Activated T-helper 1 cell treated with anti-CD3 and anti-CD28 coated beads, Interleukin-12 subunit alpha, Interleukin-12 subunit beta, Interleukin-2, Interleukin-4 antibody, amounts not matched to agents 30 ng/mL and 10 ng/mL and 1 ng/mL, durations not matched to agents 14 hours and 24 hours and 36 hours (primary cell): ENCODE measurements around the gene ZFR2. TPM values are rescaled to one million over a fixed set of nuclear protein-coding genes. Genes with fewer than 3 reads are reported as not detected.

Experiments
- DNase-seq: peaks from one replicate; pipeline ENCODE4 v3.0.0; 2021; ENCODE audit warnings: low spot score
- H3K27ac Mint-ChIP-seq: one replicate; pipeline ENCODE4 v1.8.0; 2021; ENCODE audit warnings: mild to moderate bottlenecking, mixed read lengths
- H3K27me3 Mint-ChIP-seq: one replicate; pipeline ENCODE4 v1.8.0; 2022; ENCODE audit warnings: mild to moderate bottlenecking, moderate library complexity, mixed read lengths; ENCODE audit not compliant: insufficient read depth
- H3K36me3 Mint-ChIP-seq: one replicate; pipeline ENCODE4 v1.8.0; 2021; ENCODE audit warnings: low read depth, mixed read lengths
- H3K4me1 Mint-ChIP-seq: one replicate; pipeline ENCODE4 v1.8.0; 2021; ENCODE audit warnings: low read depth, mixed read lengths
- H3K4me3 Mint-ChIP-seq: one replicate; pipeline ENCODE4 v1.8.0; 2021; ENCODE audit warnings: mild to moderate bottlenecking, moderate library complexity, mixed read lengths
- H3K9me3 Mint-ChIP-seq: one replicate; pipeline ENCODE4 v1.8.0; 2021; ENCODE audit warnings: mixed read lengths
- intact Hi-C: fragments of 100-400 bp; cut with micrococcal nuclease; formaldehyde crosslinking; loops from one replicate; pipeline ENCODE4 v1.15.1; 2024
- total RNA-seq: library from RNA; stranded (reverse); gene quantifications from 2 replicates; pipeline ENCODE4 v1.2.3, GENCODE V29; 2022

Gene ZFR2
- total RNA-seq, 1 donor from 2014 or later: 0.39 TPM

- H3K4me1 Mint-ChIP-seq: peaks cover 41% of the 10 kb centered on the region
- no peaks in the 10 kb centered on the region for H3K27me3 Mint-ChIP-seq
- H3K4me3 Mint-ChIP-seq: peak overlapping the region; percentile 5
- peaks cover 4% of the 10 kb centered on the region for H3K36me3 Mint-ChIP-seq
- no peak for DNase-seq
- H3K27ac Mint-ChIP-seq: peak overlapping the region; percentile 97
- H3K9me3 Mint-ChIP-seq: peaks cover 3% of the 10 kb centered on the region
- intact Hi-C loops: no loop called here
These were observed 55.1 kb downstream of the ZFR2 start for GRCh38 chr19:3813473-3814392.

GRCh38 chr19:3810708-3811355 is 58.0 kb downstream of the ZFR2 start:
- H3K36me3 Mint-ChIP-seq: peaks cover 4% of the 10 kb centered on the region
- H3K4me1 Mint-ChIP-seq: peaks cover 34% of the 10 kb centered on the region

GRCh38 chr19:3809881-3810707 is 58.7 kb downstream of the ZFR2 start:
- no peaks in the 10 kb centered on the region for H3K27me3 Mint-ChIP-seq
- DNase-seq: no peak
- intact Hi-C loops: no loop called here
- H3K4me1 Mint-ChIP-seq: peaks cover 38% of the 10 kb centered on the region
- no peak overlapping the region for H3K27ac Mint-ChIP-seq
- peaks cover 9% of the 10 kb centered on the region for H3K9me3 Mint-ChIP-seq
- H3K36me3 Mint-ChIP-seq: peaks cover 4% of the 10 kb centered on the region
- no peak overlapping the region for H3K4me3 Mint-ChIP-seq

More at GRCh38 chr19:3810708-3811355, 58.0 kb downstream of the ZFR2 start:
- intact Hi-C loops: no loop called here
- Mint-ChIP-seq H3K27ac (no peak overlapping the region), H3K4me3 (no peak overlapping the region), H3K9me3 (peaks cover 9% of the 10 kb centered on the region), H3K27me3 (no peaks in the 10 kb centered on the region)
- no peak for DNase-seq

GRCh38 chr19:3808420-3809143 is 60.3 kb downstream of the ZFR2 start:
- Mint-ChIP-seq H3K9me3 (peaks cover 9% of the 10 kb centered on the region), H3K4me1 (peaks cover 27% of the 10 kb centered on the region), H3K27me3 (no peaks in the 10 kb centered on the region), H3K4me3 (no peak overlapping the region), H3K27ac (no peak overlapping the region), H3K36me3 (peaks cover 4% of the 10 kb centered on the region)
- intact Hi-C loops: no loop called here
- DNase-seq: no peak

- no peak for DNase-seq
- Mint-ChIP-seq H3K27ac (peak overlapping the region; percentile 4), H3K4me3 (no peak overlapping the region), H3K36me3 (peaks cover 4% of the 10 kb centered on the region), H3K9me3 (peaks cover 9% of the 10 kb centered on the region), H3K27me3 (no peaks in the 10 kb centered on the region), H3K4me1 (peaks cover 18% of the 10 kb centered on the region)
- intact Hi-C loops: no loop called here
These were observed 61.1 kb downstream of the ZFR2 start for GRCh38 chr19:3807574-3808354.

- Mint-ChIP-seq H3K4me1 (peaks cover 12% of the 10 kb centered on the region), H3K36me3 (no peaks in the 10 kb centered on the region), H3K4me3 (no peak overlapping the region), H3K9me3 (peaks cover 5% of the 10 kb centered on the region), H3K27ac (no peak overlapping the region), H3K27me3 (no peaks in the 10 kb centered on the region)
- intact Hi-C loops: no loop called here
- DNase-seq: no peak
These were observed 61.7 kb downstream of the ZFR2 start for GRCh38 chr19:3807131-3807480.

GRCh38 chr19:3805859-3806258 is 63.0 kb downstream of the ZFR2 start:
- H3K27ac Mint-ChIP-seq: no peak overlapping the region
- intact Hi-C loops: no loop called here
- no peak for DNase-seq
- no peak overlapping the region for H3K4me3 Mint-ChIP-seq
- H3K36me3 Mint-ChIP-seq: no peaks in the 10 kb centered on the region
- H3K4me1 Mint-ChIP-seq: peaks cover 18% of the 10 kb centered on the region
- peaks cover 2% of the 10 kb centered on the region for H3K27me3 Mint-ChIP-seq
- H3K9me3 Mint-ChIP-seq: peaks cover 5% of the 10 kb centered on the region

- Mint-ChIP-seq H3K9me3 (peaks cover 5% of the 10 kb centered on the region), H3K36me3 (no peaks in the 10 kb centered on the region), H3K27ac (no peak overlapping the region), H3K4me3 (no peak overlapping the region), H3K4me1 (peaks cover 18% of the 10 kb centered on the region), H3K27me3 (peaks cover 7% of the 10 kb centered on the region)
- no peak for DNase-seq
- intact Hi-C loops: no loop called here
These were observed 64.4 kb downstream of the ZFR2 start for GRCh38 chr19:3804429-3804828.

- H3K9me3 Mint-ChIP-seq: peaks cover 5% of the 10 kb centered on the region
- no peak overlapping the region for H3K27ac Mint-ChIP-seq
- H3K27me3 Mint-ChIP-seq: peaks cover 7% of the 10 kb centered on the region
- H3K36me3 Mint-ChIP-seq: peaks cover 2% of the 10 kb centered on the region
- H3K4me1 Mint-ChIP-seq: peaks cover 22% of the 10 kb centered on the region
- H3K4me3 Mint-ChIP-seq: no peak overlapping the region
- DNase-seq: no peak
- intact Hi-C loops: no loop called here
These were observed 64.9 kb downstream of the ZFR2 start for GRCh38 chr19:3803986-3804385.

- H3K4me3 Mint-ChIP-seq: no peak overlapping the region
- no peak for DNase-seq
- H3K4me1 Mint-ChIP-seq: peaks cover 24% of the 10 kb centered on the region
- intact Hi-C loops: no loop called here
- no peak overlapping the region for H3K27ac Mint-ChIP-seq
- peaks cover 7% of the 10 kb centered on the region for H3K27me3 Mint-ChIP-seq
- H3K9me3 Mint-ChIP-seq: peaks cover 4% of the 10 kb centered on the region
- H3K36me3 Mint-ChIP-seq: peaks cover 2% of the 10 kb centered on the region
These were observed 65.5 kb downstream of the ZFR2 start for GRCh38 chr19:3803114-3803888.

GRCh38 chr19:3801412-3802096 is 67.3 kb downstream of the ZFR2 start:
- Mint-ChIP-seq H3K4me1 (peaks cover 27% of the 10 kb centered on the region), H3K36me3 (peaks cover 5% of the 10 kb centered on the region), H3K9me3 (peaks cover 9% of the 10 kb centered on the region), H3K27me3 (peaks cover 7% of the 10 kb centered on the region), H3K4me3 (peak overlapping the region; percentile 26), H3K27ac (peak overlapping the region; percentile 52)
- peak; percentile 58 for DNase-seq
- intact Hi-C loops: loop anchor here (1.0 kb wide), 1 partner anchor 11 kb away; no protein-coding TSS in a partner anchor
